Testis (tissue), 2 donors: ENCODE measurements around the gene PTPN11.

Experiments
- CTCF ChIP-seq, 3 experiments: fragments of 450-650 bp in 2 of 3; fragments of 200-600 bp in 1 of 3; sonication (generic) in 1 of 3; IDR thresholded peaks; one replicate each; pipeline ENCODE4 v1.5.1; 2016 to 2019; ENCODE audit warnings: antibody characterized with exemption in 3 of 3, mild to moderate bottlenecking in 2 of 3, moderate library complexity in 1 of 3
- POLR2A ChIP-seq: fragments of 450-650 bp; IDR thresholded peaks from one replicate; pipeline ENCODE4 v1.6.1; 2017; ENCODE audit warnings: antibody characterized with exemption, mild to moderate bottlenecking, moderate library complexity

GRCh38 chr12:112424126-112424525, 5.4 kb downstream of the PTPN11 start:
- no peak for TF ChIP-seq CTCF (IDR thresholded peaks at IDR 0.05)
- no peak for TF ChIP-seq POLR2A
